H1 (cell line): ENCODE measurements around the gene TSPAN1. TPM values are rescaled to one million over a fixed set of nuclear protein-coding genes. Genes with fewer than 3 reads are reported as not detected.

Source experiments
- CTCF ChIA-PET: fragments of 300-600 bp; sonication (Branson Sonifier 250); formaldehyde crosslinking; loops from one replicate; lab custom pipeline; 2021; ENCODE audit not compliant: partially characterized antibody; lab: Charles Lee
- POLR2A ChIA-PET: fragments of 300-600 bp; sonication (Branson Sonifier 250); formaldehyde crosslinking; loops from one replicate; lab custom pipeline; 2021; ENCODE audit warnings: inconsistent platforms; ENCODE audit not compliant: partially characterized antibody; lab: Charles Lee
- DNase-seq, 2 experiments: peaks; one replicate each; pipeline versions ENCODE4 v3.0.0 to v3.0.0-alpha.2; 2010 to 2022; ENCODE audit warnings: low spot score in 2 of 2, low read depth in 1 of 2, mixed read lengths in 1 of 2
- FAIRE-seq: peaks from 2 replicates; lab custom pipeline; 2011; peaks lifted over from hg19 to GRCh38; lab: Jason Lieb, UNC
- H2AFZ ChIP-seq: 2 replicates; pipeline ENCODE4 v1.8.1; 2012; ENCODE audit warnings: low read length, inconsistent platforms
- H2AK5ac ChIP-seq: 2 replicates; pipeline ENCODE4 v1.6.1; 2013; ENCODE audit warnings: low read depth, low read length
- H2BK120ac ChIP-seq: replicated peaks from 2 replicates; pipeline ENCODE3; 2013; ENCODE audit warnings: low read depth, low read length, inconsistent platforms
- H2BK12ac ChIP-seq: 2 replicates; pipeline ENCODE4 v1.6.1; 2013; ENCODE audit warnings: low read depth, low read length
- H2BK15ac ChIP-seq: 2 replicates; pipeline ENCODE4 v1.6.1; 2013; ENCODE audit warnings: low read length
- H2BK20ac ChIP-seq: 2 replicates; pipeline ENCODE4 v1.6.1; 2013; ENCODE audit warnings: low read length
- H2BK5ac ChIP-seq: 2 replicates; pipeline ENCODE4 v1.6.1; 2013; ENCODE audit warnings: low read depth, low read length
- H3K14ac ChIP-seq: 2 replicates; pipeline ENCODE4 v1.6.1; 2013; ENCODE audit warnings: inconsistent platforms; ENCODE audit not compliant: insufficient read length
- H3K18ac ChIP-seq: 2 replicates; pipeline ENCODE4 v1.6.1; 2013; ENCODE audit warnings: low read length; ENCODE audit errors: extremely low read depth
- H3K23ac ChIP-seq: 2 replicates; pipeline ENCODE4 v1.6.1; 2013; ENCODE audit warnings: inconsistent platforms; ENCODE audit not compliant: insufficient read length
- H3K23me2 ChIP-seq: 2 replicates; pipeline ENCODE4 v1.6.1; 2013; ENCODE audit warnings: low read depth, low read length
- H3K27ac ChIP-seq: 2 replicates; pipeline ENCODE4 v1.6.1; 2011; ENCODE audit warnings: low read depth, low read length, inconsistent platforms
- H3K27me3 ChIP-seq, 4 experiments: replicated peaks in 1 of 4; 1 replicate in 1 of 4; 2 replicates in 3 of 4; pipeline versions ENCODE4 v1.6.1 to v1.8.1; 2011 to 2013; ENCODE audit warnings: low read length in 3 of 4, mild to moderate bottlenecking in 3 of 4, inconsistent platforms in 2 of 4, mixed read lengths in 2 of 4, moderate library complexity in 1 of 4; ENCODE audit not compliant: control insufficient read depth in 3 of 4, insufficient read depth in 3 of 4; ENCODE audit errors: extremely low read depth in 1 of 4
- H3K36me3 ChIP-seq, 4 experiments: 2 replicates each; pipeline versions ENCODE4 v1.6.1 to v1.8.1; 2011 to 2013; ENCODE audit warnings: mild to moderate bottlenecking in 4 of 4, low read length in 3 of 4, moderate library complexity in 2 of 4, control low read depth in 1 of 4, inconsistent platforms in 1 of 4; ENCODE audit not compliant: insufficient read depth in 4 of 4, control insufficient read depth in 2 of 4
- H3K4ac ChIP-seq: replicated peaks from 2 replicates; pipeline ENCODE3; 2013; ENCODE audit warnings: low read length, low read depth, mixed read lengths, inconsistent platforms; ENCODE audit not compliant: insufficient read length
- H3K4me1 ChIP-seq, 4 experiments: replicated peaks in 1 of 4; 1 replicate in 1 of 4; 2 replicates in 3 of 4; pipeline versions ENCODE4 v1.6.1 to v1.8.1; 2011 to 2013; ENCODE audit warnings: low read length in 3 of 4, inconsistent platforms in 2 of 4, mixed read lengths in 1 of 4; ENCODE audit not compliant: insufficient read depth in 4 of 4, control insufficient read depth in 3 of 4
- H3K4me2 ChIP-seq, 2 experiments: 2 replicates each; pipeline versions ENCODE4 v1.6.1 to v1.8.1; 2011 to 2013; ENCODE audit warnings: low read depth in 2 of 2, low read length in 2 of 2, control low read depth in 1 of 2, inconsistent platforms in 1 of 2, mild to moderate bottlenecking in 1 of 2; ENCODE audit not compliant: insufficient read depth in 1 of 2
- H3K4me3 ChIP-seq, 4 experiments: fragments of 200-600, 300-600 bp in 1 of 4; sonication (generic), shearing (Covaris generic), sonication (Bioruptor Twin) in 1 of 4; 2 replicates each; pipeline versions ENCODE4 v1.5.1 to v1.8.1; 2011 to 2016; ENCODE audit warnings: low read length in 4 of 4, low read depth in 3 of 4, control low read depth in 2 of 4, inconsistent platforms in 2 of 4, mild to moderate bottlenecking in 2 of 4, mixed read lengths in 1 of 4, moderate library complexity in 1 of 4; ENCODE audit not compliant: insufficient read depth in 2 of 4; ENCODE audit errors: extremely low read depth in 1 of 4
- H3K56ac ChIP-seq: replicated peaks from 2 replicates; pipeline ENCODE3; 2013; ENCODE audit warnings: low read depth, mild to moderate bottlenecking, mixed read lengths, low read length, inconsistent platforms; ENCODE audit not compliant: insufficient read length
- H3K79me1 ChIP-seq: 2 replicates; pipeline ENCODE4 v1.6.1; 2013; ENCODE audit warnings: low read depth, low read length, control low read depth
- H3K79me2 ChIP-seq, 2 experiments: 2 replicates each; pipeline versions ENCODE4 v1.6.1 to v1.8.1; 2012 to 2013; ENCODE audit warnings: low read length in 2 of 2, mild to moderate bottlenecking in 2 of 2, inconsistent platforms in 1 of 2; ENCODE audit not compliant: insufficient read depth in 2 of 2, control insufficient read depth in 1 of 2
- H3K9ac ChIP-seq, 4 experiments: replicated peaks in 1 of 4; 1 replicate in 1 of 4; 2 replicates in 3 of 4; pipeline versions ENCODE4 v1.6.1 to v1.8.1; 2011 to 2013; ENCODE audit warnings: low read depth in 3 of 4, low read length in 3 of 4, control low read depth in 2 of 4, mild to moderate bottlenecking in 2 of 4, moderate library complexity in 2 of 4, inconsistent platforms in 1 of 4; ENCODE audit errors: extremely low read depth in 1 of 4
- H3K9me3 ChIP-seq, 2 experiments: 2 replicates each; pipeline versions ENCODE4 v1.6.1 to v1.8.1; 2012 to 2013; ENCODE audit warnings: mild to moderate bottlenecking in 2 of 2, moderate library complexity in 2 of 2, control low read depth in 1 of 2, inconsistent platforms in 1 of 2, low read depth in 1 of 2, low read length in 1 of 2, mixed read lengths in 1 of 2; ENCODE audit not compliant: insufficient read depth in 2 of 2
- H4K20me1 ChIP-seq, 2 experiments: replicated peaks in 1 of 2; 2 replicates each; pipeline versions ENCODE3 to v1.8.1; 2011 to 2013; ENCODE audit warnings: inconsistent platforms in 2 of 2, low read length in 2 of 2, mild to moderate bottlenecking in 1 of 2; ENCODE audit not compliant: insufficient read depth in 2 of 2, control insufficient read depth in 1 of 2
- H4K5ac ChIP-seq: 2 replicates; pipeline ENCODE4 v1.6.1; 2013; ENCODE audit warnings: low read length, low read depth, mixed read lengths, inconsistent platforms; ENCODE audit not compliant: insufficient read length
- H4K8ac ChIP-seq: 2 replicates; pipeline ENCODE4 v1.8.0; 2013; ENCODE audit warnings: mild to moderate bottlenecking, moderate library complexity, low read length, inconsistent platforms; ENCODE audit not compliant: insufficient read depth; ENCODE audit errors: extremely low read depth
- H4K91ac ChIP-seq: replicated peaks from 2 replicates; pipeline ENCODE3; 2013; ENCODE audit warnings: low read length, mixed read lengths, inconsistent platforms; ENCODE audit not compliant: insufficient read length
- CREB1 ChIP-seq: IDR thresholded peaks from 2 replicates; pipeline ENCODE4 v1.6.1; 2012; ENCODE audit warnings: inconsistent platforms
- CTCF ChIP-seq, 3 experiments: IDR thresholded peaks; 1 replicate in 2 of 3; 2 replicates in 1 of 3; pipeline versions ENCODE4 v1.5.1 to v1.6.1; 2011; ENCODE audit warnings: low read length in 3 of 3, mild to moderate bottlenecking in 3 of 3, inconsistent platforms in 2 of 3, low read depth in 1 of 3, moderate library complexity in 1 of 3; ENCODE audit not compliant: insufficient read depth in 1 of 3; ENCODE audit errors: control extremely low read depth in 1 of 3
- TCF12 ChIP-seq: IDR thresholded peaks from 2 replicates; pipeline ENCODE4 v1.6.1; 2011; ENCODE audit warnings: low read depth, mild to moderate bottlenecking, low read length
- WGBS, 2 experiments: shearing (Covaris generic) in 1 of 2; methylation state at CpG; one replicate each; pipeline versions ENCODE4 v1.1.6 to v1.1.7; 2013 to 2015; ENCODE audit warnings: low lambda C conversion rate in 2 of 2, mixed read lengths in 2 of 2, inconsistent platforms in 1 of 2, low coverage in 1 of 2, missing lambda C conversion rate in 1 of 2; ENCODE audit not compliant: insufficient replicate concordance in 2 of 2, insufficient coverage in 1 of 2, insufficient read length in 1 of 2; ENCODE audit errors: extremely low coverage in 1 of 2, missing lambda C conversion rate in 1 of 2; 5-methylcytosine and 5-hydroxymethylcytosine counted together
- polyA plus RNA-seq, 7 experiments: library from polyadenylated mRNA; depleted of rRNA in 3 of 7; stranded (reverse) in 5 of 7; unstranded in 2 of 7; fragments of >200 nt in 5 of 7; fragments of 200-250 nt in 2 of 7; gene quantifications; 1 replicate in 5 of 7; 2 replicates in 1 of 7; 4 replicates in 1 of 7; pipeline versions ENCODE4 v1.2.1 to v1.2.3, GENCODE V29; 2011 to 2013; ENCODE audit warnings: missing spikeins in 2 of 7, mixed read lengths in 2 of 7
- total RNA-seq: library from RNA; stranded (reverse); fragmentation: NEBNext Ultra II Directional; extraction: Animal tissue kit (Norgen Biotek cat#: 25700); gene quantifications from 2 replicates; pipeline ENCODE4 v1.2.1, GENCODE V29; 2021

The TSPAN1 gene
- total and polyA plus RNA-seq, 2 of the 8 experiments (the other 6 are each of a cell fraction or from before 2014, with no cell fraction given): 0.05 TPM; not detected in 1

GRCh38 chr1:46211051-46211450 lies 36.2 kb downstream of the TSPAN1 start:
- no peak overlapping the region for H2BK12ac ChIP-seq
- H3K79me2 ChIP-seq: no peaks in the 10 kb centered on the region
- no peak overlapping the region for H3K56ac ChIP-seq
- no peak for TF ChIP-seq CREB1
- no peak for TF ChIP-seq TCF12
- no peak for TF ChIP-seq CTCF (IDR thresholded peaks at IDR 0.05; ENCODE audit: control extremely low read depth in 1 of 3, insufficient read depth in 1 of 3, low read depth in 1 of 3, low read length in 3 of 3)
- no peaks in the 10 kb centered on the region for H4K20me1 ChIP-seq
- H2AFZ ChIP-seq: no peak overlapping the region
- no peak overlapping the region for H3K23ac ChIP-seq
- no peak overlapping the region for H2BK15ac ChIP-seq
- H3K36me3 ChIP-seq: no peaks in the 10 kb centered on the region
- H2BK120ac ChIP-seq: no peak overlapping the region
- ChIA-PET CTCF (interaction anchor here (4.5 kb wide), 1 partner anchor 13 kb away, joined by 21 read pairs; no protein-coding TSS in a partner anchor), POLR2A (interaction anchor here (1.1 kb wide), 1 partner anchor 18 kb away, joined by 3 read pairs; no protein-coding TSS in a partner anchor)
- no peaks in the 10 kb centered on the region for H3K79me1 ChIP-seq
- no peak overlapping the region for H3K14ac ChIP-seq
- DNase-seq (no peak), FAIRE-seq (no peak)
- H2BK20ac ChIP-seq: no peak overlapping the region
- no peak overlapping the region for H3K4me2 ChIP-seq
- no peak overlapping the region for H2AK5ac ChIP-seq
- no peak overlapping the region for H4K8ac ChIP-seq
- H3K23me2 ChIP-seq: no peaks in the 10 kb centered on the region; the same call in 1 of the 2 replicates
- no peak overlapping the region for H3K9ac ChIP-seq
- H4K91ac ChIP-seq: no peak overlapping the region
- no peak overlapping the region for H2BK5ac ChIP-seq
- H3K9me3 ChIP-seq: no peaks in the 10 kb centered on the region
- no peak overlapping the region for H4K5ac ChIP-seq
- no peak overlapping the region for H3K4me3 ChIP-seq
- no peaks in the 10 kb centered on the region for H3K4me1 ChIP-seq
- WGBS, 2 experiments: 87% methylated on average over 2 of the region's 2 CpGs; no CpG with 5 or more reads in 1 of the 2 experiments
- no peak overlapping the region for H3K27ac ChIP-seq
- no peaks in the 10 kb centered on the region for H3K27me3 ChIP-seq
- H3K18ac ChIP-seq: no peak overlapping the region
- H3K4ac ChIP-seq: no peak overlapping the region
